Body of pancreas (tissue), 4 donors: Measurements from ENCODE around the gene SSMEM1. TPM values are rescaled to one million over a fixed set of nuclear protein-coding genes. Genes with fewer than 3 reads are reported as not detected.
A peak's percentile ranks its signal among the peaks of the same experiment; 100 is the strongest.

Experiments
- ATAC-seq: fragments of 150-250 bp; one replicate; pipeline ENCODE4 v1.9.1; 2016
- DNase-seq, 4 donors: peaks; one replicate each; pipeline ENCODE4 v3.0.0-alpha.2; 2019
- H3K27ac ChIP-seq, 4 donors: fragments of 200-600 bp; sonication (generic); 1 replicate in 3 of 4; 2 replicates in 1 of 4; pipeline versions ENCODE4 v1.5.1 to v1.6.1; 2016 to 2019; ENCODE audit warnings: mild to moderate bottlenecking in 1 of 4, mixed read lengths in 1 of 4, moderate library complexity in 1 of 4
- H3K27me3 ChIP-seq, 2 donors: fragments of 200-600 bp; sonication (generic); one replicate each; pipeline ENCODE4 v1.6.0; 2016; ENCODE audit warnings: mild to moderate bottlenecking in 1 of 2
- H3K36me3 ChIP-seq, 2 donors: fragments of 200-600 bp; sonication (generic); replicated peaks in 1 of 2; 2 replicates each; pipeline ENCODE4 v1.5.1; 2016; ENCODE audit warnings: low read depth in 2 of 2; ENCODE audit not compliant: insufficient read depth in 1 of 2
- H3K4me1 ChIP-seq: fragments of 200-600 bp; sonication (generic); one replicate; pipeline ENCODE4 v1.6.0; 2016
- H3K4me3 ChIP-seq, 2 donors: fragments of 200-600 bp; sonication (generic); 1 replicate in 1 of 2; 2 replicates in 1 of 2; pipeline ENCODE4 v1.5.1; 2016 to 2019
- H3K9me3 ChIP-seq, 3 donors: fragments of 200-600 bp; sonication (generic); 1 replicate in 2 of 3; 2 replicates in 1 of 3; pipeline ENCODE4 v1.5.1; 2016
- POLR2A ChIP-seq, 3 donors: fragments of 450-650 bp; IDR thresholded peaks; one replicate each; pipeline ENCODE4 v1.6.1; 2016; ENCODE audit warnings: antibody characterized with exemption in 3 of 3, mild to moderate bottlenecking in 2 of 3
- WGBS, 2 donors: methylation state at CpG; one replicate each; pipeline ENCODE4 v1.1.5; 2017; 5-methylcytosine and 5-hydroxymethylcytosine counted together
- intact Hi-C: fragments of 100-400 bp; cut with DNase I; formaldehyde crosslinking; loops from one replicate; pipeline ENCODE4 v1.15.1; 2023
- total RNA-seq, 2 donors: library from RNA; depleted of rRNA; stranded (reverse); fragments of >200 nt; gene quantifications; one replicate each; pipeline ENCODE4 v1.1.0, GENCODE V29; 2016
- TF ChIP-seq, protein P1 (sequence below), 7 experiments: fragments of 450-650 bp in 4 of 7; fragments of 200-600 bp in 3 of 7; sonication (generic) in 3 of 7; IDR thresholded peaks; one replicate each; pipeline ENCODE4 v1.5.1; 2016 to 2019; ENCODE audit warnings: antibody characterized with exemption in 7 of 7

SSMEM1 gene
- total RNA-seq, 2 donors from 2014 or later: not detected

DNA sequence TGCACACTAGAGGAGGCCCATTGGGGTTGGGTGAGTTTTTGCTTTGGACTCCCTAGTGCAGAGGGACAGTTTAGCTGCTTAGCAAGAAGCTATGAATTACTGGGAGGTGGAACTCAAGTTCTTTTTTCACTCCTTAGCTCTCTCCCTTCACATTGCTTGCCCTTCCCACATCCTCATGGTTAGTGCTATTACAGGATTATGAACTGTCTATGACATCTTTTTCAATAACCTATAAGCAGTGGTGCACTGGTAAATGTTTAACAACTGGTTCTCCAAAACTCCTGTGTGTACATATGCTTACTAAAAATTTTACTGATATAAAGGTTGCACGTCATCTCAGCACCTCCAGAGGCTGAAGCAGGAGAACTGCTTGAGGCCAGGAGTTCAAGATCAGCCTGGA is 6.2 kb downstream of the SSMEM1 start:
- H3K9me3 ChIP-seq: no peaks in the 10 kb centered on the region
- no peak overlapping the region for H3K27ac ChIP-seq
- no peaks in the 10 kb centered on the region for H3K4me1 ChIP-seq
- no peak overlapping the region for H3K4me3 ChIP-seq
- intact Hi-C loops: no loop called here
- no peaks in the 10 kb centered on the region for H3K36me3 ChIP-seq
- H3K27me3 ChIP-seq: no peaks in the 10 kb centered on the region
- DNase-seq (no peak), ATAC-seq (no peak)
- TF ChIP-seq, protein P1, sequence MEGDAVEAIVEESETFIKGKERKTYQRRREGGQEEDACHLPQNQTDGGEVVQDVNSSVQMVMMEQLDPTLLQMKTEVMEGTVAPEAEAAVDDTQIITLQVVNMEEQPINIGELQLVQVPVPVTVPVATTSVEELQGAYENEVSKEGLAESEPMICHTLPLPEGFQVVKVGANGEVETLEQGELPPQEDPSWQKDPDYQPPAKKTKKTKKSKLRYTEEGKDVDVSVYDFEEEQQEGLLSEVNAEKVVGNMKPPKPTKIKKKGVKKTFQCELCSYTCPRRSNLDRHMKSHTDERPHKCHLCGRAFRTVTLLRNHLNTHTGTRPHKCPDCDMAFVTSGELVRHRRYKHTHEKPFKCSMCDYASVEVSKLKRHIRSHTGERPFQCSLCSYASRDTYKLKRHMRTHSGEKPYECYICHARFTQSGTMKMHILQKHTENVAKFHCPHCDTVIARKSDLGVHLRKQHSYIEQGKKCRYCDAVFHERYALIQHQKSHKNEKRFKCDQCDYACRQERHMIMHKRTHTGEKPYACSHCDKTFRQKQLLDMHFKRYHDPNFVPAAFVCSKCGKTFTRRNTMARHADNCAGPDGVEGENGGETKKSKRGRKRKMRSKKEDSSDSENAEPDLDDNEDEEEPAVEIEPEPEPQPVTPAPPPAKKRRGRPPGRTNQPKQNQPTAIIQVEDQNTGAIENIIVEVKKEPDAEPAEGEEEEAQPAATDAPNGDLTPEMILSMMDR (IDR thresholded peaks at IDR 0.05): no peak
- TF ChIP-seq POLR2A (IDR thresholded peaks at IDR 0.05): no peak
- WGBS, 2 donors: 52 to 94% methylated on average over 1 of the region's 1 CpG

DNA sequence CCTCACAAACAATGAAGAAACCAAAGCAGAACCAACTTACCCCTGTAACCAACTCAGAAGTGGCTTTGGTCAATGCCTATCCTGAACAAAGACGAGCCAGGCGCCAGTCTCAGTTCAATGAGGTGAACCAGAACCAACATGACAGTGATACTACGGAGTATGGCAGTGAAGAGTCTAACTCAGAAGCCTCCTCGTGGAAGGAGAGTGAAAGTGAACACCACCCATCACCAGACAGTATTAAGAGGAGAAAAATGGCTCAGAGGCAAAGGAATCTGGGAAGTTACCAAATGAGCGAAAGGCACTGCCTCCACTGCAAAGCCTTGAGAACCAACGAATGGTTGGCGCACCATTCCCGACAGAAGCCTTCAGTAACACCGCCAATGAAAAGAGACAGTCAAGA is 8.4 kb downstream of the SSMEM1 start:
- Histone ChIP-seq H3K36me3 (no peaks in the 10 kb centered on the region), H3K4me3 (no peak overlapping the region), H3K9me3 (no peaks in the 10 kb centered on the region), H3K27ac (no peak overlapping the region), H3K27me3 (no peaks in the 10 kb centered on the region), H3K4me1 (no peaks in the 10 kb centered on the region)
- TF ChIP-seq, protein P1 (IDR thresholded peaks at IDR 0.05): no peak
- TF ChIP-seq POLR2A (IDR thresholded peaks at IDR 0.05): no peak
- ATAC-seq: no peak
- DNase-seq: no peak
- WGBS, 2 donors: 87 to 92% methylated on average over 9 of the region's 9 CpGs
- intact Hi-C loops: no loop called here

DNA sequence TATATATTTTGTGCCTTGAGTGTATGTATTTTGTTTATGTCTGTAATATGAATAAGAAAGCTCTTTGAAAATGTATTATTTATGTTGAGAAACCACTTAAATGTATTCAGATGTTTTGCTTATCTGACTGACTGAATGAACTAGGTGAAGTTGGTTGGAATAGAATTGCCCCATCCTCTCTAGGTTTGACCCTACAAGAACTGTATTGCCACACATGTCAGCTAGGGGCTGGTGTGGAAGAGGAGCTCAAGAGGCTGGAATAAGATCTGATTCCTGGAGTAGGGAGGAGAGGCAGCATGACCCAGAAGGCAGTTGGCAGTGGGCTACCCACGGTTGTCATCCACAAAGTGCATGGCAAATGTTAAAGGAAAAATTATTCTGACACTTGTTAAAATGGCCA is 9.1 kb downstream of the SSMEM1 start:
- TF ChIP-seq POLR2A (IDR thresholded peaks at IDR 0.05): no peak
- TF ChIP-seq, protein P1 (IDR thresholded peaks at IDR 0.05): no peak
- intact Hi-C loops: no loop called here
- no peak overlapping the region for H3K27ac ChIP-seq

DNA sequence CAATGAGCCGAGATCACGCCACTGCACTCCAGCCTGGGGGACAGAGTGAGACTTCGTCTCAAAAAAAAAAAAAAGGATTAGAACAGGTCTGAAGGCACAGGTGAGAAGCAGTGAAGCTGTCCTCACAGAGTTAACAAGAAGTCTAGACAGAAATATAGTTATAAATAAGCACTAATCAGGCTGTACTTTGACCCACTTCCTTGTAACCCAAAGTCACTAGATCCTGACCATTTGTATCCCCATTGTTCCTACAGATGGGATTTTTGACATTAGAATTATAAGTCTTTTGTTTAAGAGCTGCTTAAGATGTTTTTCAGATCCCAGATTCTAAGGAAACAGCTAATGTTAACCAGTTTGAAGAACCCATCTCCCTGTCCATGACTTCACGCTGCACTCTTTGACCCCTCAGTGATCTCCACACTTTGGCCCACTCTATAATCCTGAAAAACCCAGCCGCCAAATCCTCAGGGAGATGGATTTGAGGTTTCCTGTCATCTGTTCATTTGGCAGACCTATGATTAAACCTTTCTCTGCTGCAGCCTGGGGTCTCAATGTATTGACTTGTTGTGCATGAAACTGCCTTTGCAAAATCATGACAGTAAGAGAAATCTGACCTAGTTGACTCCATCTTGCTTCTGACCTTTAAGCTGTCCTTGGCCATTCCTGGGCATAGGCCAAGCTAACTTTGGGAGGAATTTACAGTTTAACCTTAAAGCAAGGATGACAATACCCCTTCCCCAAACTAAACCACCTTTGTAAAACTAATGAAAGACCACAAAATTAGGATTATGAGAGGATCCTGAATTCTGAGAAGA is 11.4 kb downstream of the SSMEM1 start:
- no peak for TF ChIP-seq POLR2A (IDR thresholded peaks at IDR 0.05)
- TF ChIP-seq, protein P1 (IDR thresholded peaks at IDR 0.05): no peak
- Histone ChIP-seq H3K27ac (no peak overlapping the region), H3K4me3 (no peak overlapping the region), H3K9me3 (no peaks in the 10 kb centered on the region), H3K36me3 (no peaks in the 10 kb centered on the region), H3K27me3 (no peaks in the 10 kb centered on the region), H3K4me1 (no peaks in the 10 kb centered on the region)
- ATAC-seq: no peak
- 72 to 74% methylated on average over 5 of the region's 5 CpGs for WGBS, 2 donors
- intact Hi-C loops: no loop called here
- DNase-seq: no peak

More for the DNA sequence above, 9.1 kb downstream of the SSMEM1 start:
- no peaks in the 10 kb centered on the region for H3K36me3 ChIP-seq
- no peaks in the 10 kb centered on the region for H3K27me3 ChIP-seq
- H3K4me3 ChIP-seq: no peak overlapping the region
- H3K4me1 ChIP-seq: no peaks in the 10 kb centered on the region
- ATAC-seq: no peak
- WGBS, 2 donors: 73 to 94% methylated on average over 1 of the region's 1 CpG
- no peaks in the 10 kb centered on the region for H3K9me3 ChIP-seq
- DNase-seq: no peak

DNA sequence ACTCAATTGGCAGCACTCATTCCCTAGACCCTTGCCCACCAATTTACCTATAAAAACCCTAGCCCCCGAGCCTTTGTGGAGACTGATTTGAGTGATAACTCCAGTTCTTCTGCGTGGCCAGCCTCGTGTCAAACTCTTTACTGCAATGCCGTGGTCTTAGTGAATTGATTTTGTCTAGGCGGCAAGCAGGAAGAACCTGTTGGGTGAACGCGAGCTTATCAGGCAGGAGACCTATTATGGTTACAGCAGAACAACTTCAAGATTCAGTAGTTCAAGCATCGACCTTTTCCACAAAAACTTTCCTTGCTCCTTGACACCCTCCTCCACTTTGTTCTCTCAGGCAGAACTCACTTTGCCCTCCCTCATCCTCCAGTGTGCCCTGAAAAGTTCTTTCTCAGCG is 12.2 kb downstream of the SSMEM1 start:
- 36 to 44% methylated on average over 9 of the region's 9 CpGs for WGBS, 2 donors

More for the DNA sequence above, 12.2 kb downstream of the SSMEM1 start:
- ATAC-seq (no peak), DNase-seq (peak in 1 of 4 donors; percentile 13)
- no peak for TF ChIP-seq POLR2A (IDR thresholded peaks at IDR 0.05)
- TF ChIP-seq, protein P1 (IDR thresholded peaks at IDR 0.05): no peak
- Histone ChIP-seq H3K4me1 (no peaks in the 10 kb centered on the region), H3K27ac (no peak overlapping the region), H3K27me3 (no peaks in the 10 kb centered on the region), H3K4me3 (no peak overlapping the region), H3K36me3 (no peaks in the 10 kb centered on the region), H3K9me3 (no peaks in the 10 kb centered on the region)
- intact Hi-C loops: no loop called here
